Liver (tissue), 3 donors: ENCODE data around the gene CACFD1.

Experiments used
- ATF3 ChIP-seq: IDR thresholded peaks from 2 replicates; pipeline ENCODE4 v1.6.1; 2016; ENCODE audit warnings: antibody characterized with exemption
- CTCF ChIP-seq: fragments of 150-350 bp; IDR thresholded peaks from 2 replicates; pipeline ENCODE4 v1.5.1; 2017; ENCODE audit warnings: improper control_type of control experiment, low read depth, low read length; ENCODE audit not compliant: missing input control
- GABPA ChIP-seq, 2 donors: IDR thresholded peaks in 1 of 2; conservative IDR thresholded peaks in 1 of 2; 2 replicates each; pipeline ENCODE4 v1.6.1; 2016; ENCODE audit warnings: antibody characterized with exemption in 2 of 2, mild to moderate bottlenecking in 1 of 2, moderate library complexity in 1 of 2
- MAX ChIP-seq: IDR thresholded peaks from 2 replicates; pipeline ENCODE4 v1.6.1; 2016; ENCODE audit warnings: antibody characterized with exemption
- RAD21 ChIP-seq, 2 donors: IDR thresholded peaks; 2 replicates each; pipeline ENCODE4 v1.6.1; 2016; ENCODE audit warnings: antibody characterized with exemption in 2 of 2, mild to moderate bottlenecking in 2 of 2
- REST ChIP-seq: IDR thresholded peaks from 2 replicates; pipeline ENCODE4 v1.6.1; 2016; ENCODE audit warnings: antibody characterized with exemption, mild to moderate bottlenecking
- SP1 ChIP-seq: IDR thresholded peaks from 2 replicates; pipeline ENCODE4 v1.6.1; 2018; ENCODE audit warnings: antibody characterized with exemption, mild to moderate bottlenecking
- TAF1 ChIP-seq: conservative IDR thresholded peaks from 2 replicates; pipeline ENCODE4 v1.6.1; 2016; ENCODE audit warnings: antibody characterized with exemption, mild to moderate bottlenecking
- TF ChIP-seq, protein P1 (sequence below): IDR thresholded peaks from 2 replicates; pipeline ENCODE4 v1.6.1; 2016; ENCODE audit warnings: antibody characterized with exemption
- donor health status: healthy.
- donor health status: healthy.

GRCh38 chr9:133493428-133493827 lies 33.6 kb downstream of the CACFD1 start:
- TF ChIP-seq CTCF: no peak
- no peak for TF ChIP-seq TAF1
- no peak for TF ChIP-seq MAX
- no peak for TF ChIP-seq GABPA (IDR thresholded peaks at IDR 0.05 in 1 of 2, conservative IDR thresholded peaks at IDR 0.05 in 1 of 2)
- no peak for TF ChIP-seq RAD21 (IDR thresholded peaks at IDR 0.05)
- no peak for TF ChIP-seq REST
- no peak for TF ChIP-seq ATF3
- TF ChIP-seq SP1: no peak
- TF ChIP-seq, protein P1, sequence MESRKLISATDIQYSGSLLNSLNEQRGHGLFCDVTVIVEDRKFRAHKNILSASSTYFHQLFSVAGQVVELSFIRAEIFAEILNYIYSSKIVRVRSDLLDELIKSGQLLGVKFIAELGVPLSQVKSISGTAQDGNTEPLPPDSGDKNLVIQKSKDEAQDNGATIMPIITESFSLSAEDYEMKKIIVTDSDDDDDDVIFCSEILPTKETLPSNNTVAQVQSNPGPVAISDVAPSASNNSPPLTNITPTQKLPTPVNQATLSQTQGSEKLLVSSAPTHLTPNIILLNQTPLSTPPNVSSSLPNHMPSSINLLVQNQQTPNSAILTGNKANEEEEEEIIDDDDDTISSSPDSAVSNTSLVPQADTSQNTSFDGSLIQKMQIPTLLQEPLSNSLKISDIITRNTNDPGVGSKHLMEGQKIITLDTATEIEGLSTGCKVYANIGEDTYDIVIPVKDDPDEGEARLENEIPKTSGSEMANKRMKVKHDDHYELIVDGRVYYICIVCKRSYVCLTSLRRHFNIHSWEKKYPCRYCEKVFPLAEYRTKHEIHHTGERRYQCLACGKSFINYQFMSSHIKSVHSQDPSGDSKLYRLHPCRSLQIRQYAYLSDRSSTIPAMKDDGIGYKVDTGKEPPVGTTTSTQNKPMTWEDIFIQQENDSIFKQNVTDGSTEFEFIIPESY: no peak
